ENCODE measurements around the gene IL15RA.
"Not testable (repeated sequence)": the region's sequence is repeated elsewhere in the genome, so short reads cannot be mapped to it uniquely, and the experiment has no call there.

Gene IL15RA

DNA sequence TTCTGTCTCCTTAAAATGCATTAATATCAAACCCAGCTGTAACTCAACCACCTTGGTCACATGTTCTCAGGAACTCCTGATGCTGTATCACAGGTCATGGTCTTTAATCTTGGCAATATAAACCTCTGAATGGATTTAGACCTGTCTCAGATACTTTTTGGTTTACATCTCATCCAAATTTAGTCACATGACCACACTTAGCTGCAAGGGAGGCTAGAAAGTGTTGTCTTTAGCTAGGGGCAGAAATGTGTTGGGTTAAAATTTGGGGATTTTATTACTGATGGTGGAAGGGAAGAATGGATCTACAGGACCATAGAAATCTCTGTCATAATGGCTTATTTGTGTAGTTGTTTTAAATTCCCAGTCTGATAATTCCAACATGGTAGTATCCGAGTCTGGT, 29.6 kb upstream of the IL15RA start:
- FAIRE-seq, result no peak
- DNase-seq (ENCODE audit: insufficient read length, low spot score), result no peak

DNA sequence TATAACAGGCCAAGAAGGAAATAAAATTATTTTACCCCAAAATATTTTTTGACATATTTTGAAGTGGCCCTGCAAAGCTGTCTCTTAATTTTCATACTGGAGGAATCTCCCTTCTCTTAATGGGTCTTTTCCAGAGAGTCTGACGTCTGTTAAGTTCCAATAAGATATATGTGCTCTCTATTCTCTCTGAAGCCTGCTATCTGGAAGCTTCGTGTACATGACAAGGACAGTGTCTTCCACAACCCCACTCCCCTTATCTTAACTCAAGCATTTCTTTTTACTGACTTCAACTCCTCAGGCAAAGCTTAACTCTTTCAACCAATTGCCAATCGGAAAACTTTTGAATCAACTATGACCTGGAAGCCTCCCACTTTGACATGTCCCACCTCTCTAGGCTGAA, 29.2 kb upstream of the IL15RA start:
- DNase-seq (ENCODE audit: insufficient read length, low spot score), result no peak
- no peak for FAIRE-seq

DNA sequence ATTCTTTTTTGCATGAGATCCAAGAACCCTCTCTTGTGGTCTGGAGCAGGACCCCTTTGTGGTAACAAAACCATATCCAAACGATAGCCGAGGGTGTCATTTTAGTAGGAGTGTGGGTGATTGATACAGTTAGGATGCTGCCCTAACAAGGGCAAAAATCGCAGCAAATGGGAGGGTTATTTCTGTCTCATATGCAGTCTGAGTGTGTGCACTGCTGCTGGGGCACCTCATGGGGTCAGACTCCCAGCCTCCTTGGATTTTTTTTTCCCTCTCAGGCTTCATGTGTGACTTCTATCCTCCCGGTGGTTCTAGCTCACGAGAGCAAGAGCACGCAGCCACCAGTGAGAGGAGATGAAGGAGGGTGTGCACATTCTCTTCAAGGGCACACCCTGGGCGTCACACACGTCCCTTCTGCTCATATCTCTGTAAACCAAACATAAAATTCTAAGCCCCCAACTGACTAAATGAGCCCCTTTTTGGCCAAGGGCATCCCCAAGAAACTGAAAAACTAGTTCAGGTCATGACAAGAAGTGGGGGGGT, 28.6 kb upstream of the IL15RA start:
- DNase-seq (ENCODE audit: insufficient read length, low spot score), result no peak
- FAIRE-seq, result no peak

DNA sequence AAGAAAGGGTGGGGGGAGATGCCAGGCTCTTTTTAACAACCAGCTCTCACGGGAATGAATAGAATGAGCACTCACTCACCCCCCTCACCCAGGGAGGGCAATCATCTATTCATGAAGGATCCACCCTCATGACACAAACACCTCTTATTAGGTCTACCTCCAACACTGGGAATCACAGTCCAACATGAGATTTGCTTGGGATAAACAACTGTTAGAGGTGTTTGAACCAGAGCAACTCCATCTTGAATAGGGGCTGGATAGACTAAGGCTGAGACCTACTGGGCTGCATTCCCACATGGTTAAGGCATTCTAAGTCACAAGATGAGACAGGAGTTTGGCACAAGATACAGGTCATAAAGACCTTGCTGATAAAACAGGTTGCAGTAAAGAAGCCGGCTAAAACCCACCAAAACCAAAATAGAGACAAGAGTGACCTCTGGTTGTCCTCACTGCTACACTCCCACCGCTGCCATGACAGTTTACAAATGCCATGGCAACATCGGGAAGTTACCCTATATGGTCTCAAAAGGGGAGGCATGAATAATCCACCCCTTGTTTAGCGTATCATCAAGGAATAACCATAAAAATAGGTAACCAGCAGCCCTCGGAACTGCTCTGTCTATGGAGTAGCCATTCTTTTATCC, 27.9 kb upstream of the IL15RA start:
- not testable (repeated sequence) for DNase-seq (ENCODE audit: insufficient read length, low spot score); FAIRE-seq

DNA sequence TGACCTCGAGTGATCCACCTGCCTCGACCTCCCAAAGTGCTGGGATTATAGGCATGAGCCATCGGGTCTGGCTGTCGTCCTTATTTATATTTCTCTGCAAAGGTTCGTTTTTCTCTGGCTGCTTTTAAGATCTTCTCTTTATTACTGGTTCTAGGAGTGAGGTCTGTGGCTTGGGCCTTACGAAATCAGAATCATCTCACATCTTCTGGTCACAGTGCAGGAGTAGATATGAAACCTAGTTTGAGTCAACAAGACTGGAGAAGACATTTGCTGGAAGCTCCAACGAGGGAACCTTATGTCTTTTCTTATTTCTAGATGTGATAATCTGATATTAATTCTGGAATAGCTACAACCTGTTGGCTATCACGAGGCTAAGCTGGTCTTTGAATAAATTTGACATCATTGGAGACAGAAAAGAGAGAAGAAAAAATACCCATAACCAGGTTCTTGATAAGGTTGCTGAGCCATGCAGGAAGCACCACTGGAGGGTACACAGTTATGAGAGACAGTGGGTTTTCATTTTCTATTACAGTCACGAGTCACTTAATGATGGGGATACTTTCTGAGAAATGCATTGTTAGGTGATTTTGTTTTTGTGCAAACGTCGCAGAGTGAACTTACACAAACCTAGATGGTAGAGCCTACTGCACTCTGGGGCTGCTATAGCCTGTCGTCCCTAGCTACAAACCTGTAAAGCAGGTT, 25.6 kb upstream of the IL15RA start:
- DNase-seq (ENCODE audit: insufficient read length, low spot score) (no peak), FAIRE-seq (no peak)

DNA sequence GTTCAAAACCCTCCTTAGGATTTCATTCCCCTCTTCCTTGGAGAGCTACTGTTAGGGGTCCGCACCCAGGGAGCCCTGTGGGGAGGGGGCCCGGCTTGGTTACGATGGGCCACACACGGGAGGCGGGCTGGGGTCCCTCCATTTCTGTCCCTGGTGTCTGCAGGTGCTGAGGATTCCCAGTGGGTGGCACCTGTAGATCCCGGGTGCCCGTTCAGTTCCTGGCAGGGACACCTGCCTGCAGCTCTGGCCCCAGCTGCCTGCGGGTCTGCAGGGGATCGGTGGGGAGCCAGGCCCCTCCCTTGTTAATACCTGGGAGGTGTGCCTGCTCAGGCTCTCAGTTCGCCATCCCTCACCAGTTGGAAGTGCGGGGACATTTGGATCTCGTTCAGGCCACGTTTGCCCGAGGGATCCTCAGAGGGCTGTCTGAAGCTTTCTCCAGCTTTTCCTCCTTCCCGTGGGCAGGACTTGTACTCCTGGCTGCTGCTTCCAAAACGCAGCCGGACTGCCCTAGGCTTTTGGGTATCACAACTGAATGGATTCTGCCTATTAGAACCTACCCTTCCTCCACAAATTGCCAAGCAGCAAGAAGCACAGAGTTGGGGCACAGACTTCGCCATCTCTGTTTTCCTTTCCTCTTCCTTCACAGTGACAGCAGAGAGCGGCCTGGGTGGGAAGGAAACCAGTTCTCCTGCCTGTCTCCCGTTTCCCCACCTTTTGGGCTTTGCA, 22.3 kb upstream of the IL15RA start:
- DNase-seq (ENCODE audit: insufficient read length, low spot score), result no peak
- FAIRE-seq, result no peak

DNA sequence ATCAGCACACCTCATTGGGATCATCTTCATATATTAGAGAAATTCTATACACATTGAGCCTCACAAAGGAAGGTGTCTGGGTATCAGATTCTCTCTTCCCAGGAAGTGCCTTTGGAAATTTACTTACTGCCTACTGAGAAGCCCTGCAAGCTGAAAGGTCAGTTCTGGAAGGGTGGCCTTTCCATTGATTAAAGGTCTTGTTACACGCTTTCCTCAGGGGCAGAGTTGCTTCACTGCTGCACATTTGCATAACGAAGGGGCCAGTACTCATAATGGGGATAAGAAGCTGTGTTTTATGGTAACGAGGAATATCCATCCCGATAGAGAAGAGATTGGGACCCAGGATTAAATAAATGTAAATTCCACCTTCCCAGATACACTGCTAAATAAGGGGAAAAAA, 19.4 kb upstream of the IL15RA start:
- no peak for DNase-seq (ENCODE audit: insufficient read length, low spot score)
- no peak for FAIRE-seq

DNA sequence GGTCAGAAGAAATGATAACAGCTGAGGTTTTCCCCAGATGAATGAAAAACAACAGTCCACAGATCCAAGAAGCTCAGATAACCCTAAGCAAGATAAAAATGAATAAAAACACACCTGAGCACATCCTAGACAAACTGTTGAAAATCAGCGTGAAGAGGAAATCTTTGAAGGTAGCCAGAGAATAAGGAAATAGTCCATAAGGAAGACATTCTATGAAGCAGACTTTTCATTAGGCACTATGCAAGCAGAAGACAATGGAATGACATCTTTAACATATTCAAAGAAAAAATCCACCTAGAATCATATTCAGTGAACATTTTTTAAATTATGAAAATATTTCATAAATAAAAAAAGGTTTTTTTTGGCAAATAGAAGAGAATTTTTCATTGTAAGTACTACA, 15.1 kb upstream of the IL15RA start:
- FAIRE-seq (no peak), DNase-seq (ENCODE audit: insufficient read length, low spot score) (no peak)

DNA sequence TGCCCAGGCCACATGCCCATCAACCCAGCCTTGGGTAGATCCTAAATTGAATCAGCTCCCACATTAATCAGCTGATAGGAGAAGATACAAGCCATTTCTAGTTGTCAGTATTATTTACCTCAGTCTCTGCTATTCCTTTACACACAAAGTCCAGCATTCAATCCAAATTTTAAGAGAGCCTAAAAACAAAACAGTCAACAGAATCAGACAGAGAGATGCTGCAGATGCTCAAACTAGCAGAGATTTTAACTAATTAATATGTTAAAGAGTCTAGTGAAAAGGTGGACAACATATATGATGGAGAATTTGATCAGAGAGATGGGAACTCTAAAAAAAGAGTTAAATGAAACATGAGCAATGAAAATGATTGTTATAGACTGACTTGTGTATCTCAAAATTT, 14.4 kb upstream of the IL15RA start:
- DNase-seq (ENCODE audit: insufficient read length, low spot score), result no peak
- FAIRE-seq, result no peak

DNA sequence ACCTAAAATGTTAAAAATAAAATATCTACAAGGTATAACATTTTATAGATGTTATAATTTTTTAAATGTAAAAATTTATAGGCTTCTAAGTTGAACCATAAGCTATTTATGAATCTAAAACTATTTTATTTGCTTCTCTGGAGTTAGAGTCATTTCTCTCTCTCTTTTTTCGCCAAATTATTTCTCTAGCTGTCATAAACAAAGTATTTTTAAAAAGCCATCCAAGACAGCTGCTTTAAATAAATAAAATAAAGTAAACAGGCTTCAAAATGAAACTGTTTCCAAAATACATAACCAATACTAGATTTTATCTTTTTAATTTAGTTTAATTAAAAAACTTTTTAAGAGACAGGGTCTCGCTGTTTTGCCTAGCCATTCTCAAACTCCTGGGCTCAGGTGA, 12.4 kb upstream of the IL15RA start:
- DNase-seq (ENCODE audit: insufficient read length, low spot score) (no peak), FAIRE-seq (no peak)

DNA sequence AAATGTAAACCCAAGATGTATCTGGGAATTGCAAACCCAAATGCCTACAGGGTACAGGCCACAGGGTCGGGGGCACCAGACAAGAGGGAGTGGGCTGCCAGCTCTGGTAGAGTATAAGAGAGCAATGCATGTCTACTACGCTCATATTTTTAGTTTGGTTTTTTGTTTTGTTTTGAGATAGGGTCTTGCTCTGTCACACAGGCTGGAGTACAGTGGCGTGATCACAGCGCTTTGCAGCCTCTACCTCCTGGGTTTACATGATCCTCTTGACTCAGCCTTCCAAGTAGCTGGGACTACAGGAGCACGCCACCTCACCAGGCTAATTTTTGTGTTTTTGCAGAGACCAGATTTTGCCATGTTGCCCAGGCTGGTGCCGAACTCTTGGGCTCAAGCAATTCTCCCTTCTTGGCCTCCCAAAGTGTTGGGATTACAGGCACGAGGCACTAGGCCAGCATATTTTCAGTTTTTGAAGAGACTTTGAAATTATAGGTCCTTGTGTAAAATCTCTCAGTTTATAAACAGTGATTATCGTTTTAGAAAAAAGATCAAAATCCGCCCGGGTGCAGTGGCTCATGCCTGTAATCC, 11.1 kb upstream of the IL15RA start:
- no peak for DNase-seq (ENCODE audit: insufficient read length, low spot score)
- FAIRE-seq, result no peak

DNA sequence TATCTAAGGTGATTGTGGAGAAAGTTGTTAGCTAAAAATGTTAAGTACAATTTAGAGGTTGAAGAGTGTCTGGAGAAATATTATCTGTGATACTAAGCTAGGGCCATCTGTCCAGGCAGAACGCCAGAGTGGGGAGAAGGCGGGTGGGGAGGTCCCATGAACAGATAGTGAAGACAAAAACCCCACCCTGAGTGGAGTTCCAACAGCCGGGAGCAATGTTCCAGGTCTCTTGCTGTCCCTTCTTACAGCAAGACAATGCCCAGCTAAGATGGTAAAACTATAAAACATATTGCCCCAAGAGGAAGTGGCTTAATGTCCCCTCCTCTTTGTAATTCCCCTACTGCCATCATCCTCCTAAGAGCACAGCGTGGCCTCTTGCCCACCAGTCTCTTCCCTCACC, 10.4 kb upstream of the IL15RA start:
- DNase-seq (ENCODE audit: insufficient read length, low spot score) (no peak), FAIRE-seq (no peak)

DNA sequence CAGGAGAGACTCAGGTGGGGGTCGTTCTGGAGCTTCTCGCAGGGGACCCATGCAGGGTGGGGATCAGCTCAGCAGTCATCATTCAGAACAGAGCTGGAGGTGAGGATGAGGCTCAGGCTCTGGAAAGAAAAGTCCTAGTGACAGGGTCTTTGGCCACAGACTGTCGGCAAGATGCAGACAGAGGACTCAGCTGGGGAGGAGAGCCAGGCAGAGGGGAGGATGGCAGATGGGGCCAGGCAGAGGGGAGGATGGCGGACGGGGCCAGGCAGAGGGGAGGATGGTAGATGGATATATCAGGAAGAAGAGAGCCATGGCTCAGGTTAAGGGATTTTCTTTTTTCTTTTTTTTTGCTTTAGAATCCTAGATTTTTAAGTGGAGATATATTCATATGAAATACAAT, 7.7 kb upstream of the IL15RA start:
- DNase-seq (ENCODE audit: insufficient read length, low spot score) (no peak), FAIRE-seq (no peak)

DNA sequence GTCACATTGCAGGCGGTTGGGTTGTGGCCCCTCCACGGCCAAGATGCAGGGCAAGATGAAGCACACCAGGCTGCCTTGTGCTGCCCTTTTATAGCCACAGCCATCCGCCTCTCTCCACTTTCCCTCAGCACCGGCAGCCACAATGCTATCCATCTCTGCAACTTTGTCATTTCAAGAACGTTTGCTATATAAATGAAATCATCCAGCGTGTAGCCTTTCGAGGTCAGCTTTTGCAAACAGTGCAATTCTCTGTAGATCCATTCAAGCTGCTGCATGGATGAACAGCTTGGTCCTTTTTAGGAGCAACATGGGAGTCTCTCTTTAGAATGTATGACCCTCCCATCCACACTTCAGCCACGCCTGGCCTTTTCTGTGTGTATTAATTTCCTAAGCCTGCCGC, 6.4 kb upstream of the IL15RA start:
- no peak for DNase-seq (ENCODE audit: insufficient read length, low spot score)
- FAIRE-seq, result no peak

DNA sequence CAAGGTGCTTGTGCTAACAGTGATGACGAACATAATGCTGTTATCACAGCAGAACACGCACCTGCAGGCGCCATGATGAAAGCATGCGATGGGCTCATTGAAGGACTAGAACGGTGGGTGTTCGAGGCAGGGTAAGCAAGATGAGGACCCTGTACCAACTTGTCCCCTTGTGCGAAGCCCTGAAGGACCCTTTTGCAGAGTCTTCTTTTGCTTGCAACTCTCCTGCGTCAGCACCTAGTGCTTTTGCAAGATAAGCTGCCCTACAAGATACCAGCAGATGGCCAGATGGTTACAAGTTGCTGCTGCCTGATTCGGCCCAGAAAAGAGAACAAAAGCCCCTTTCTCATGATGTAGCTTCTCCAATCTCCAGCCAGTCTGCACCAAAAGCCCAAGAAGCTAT, 4.2 kb upstream of the IL15RA start:
- FAIRE-seq (no peak), DNase-seq (ENCODE audit: insufficient read length, low spot score) (no peak)

DNA sequence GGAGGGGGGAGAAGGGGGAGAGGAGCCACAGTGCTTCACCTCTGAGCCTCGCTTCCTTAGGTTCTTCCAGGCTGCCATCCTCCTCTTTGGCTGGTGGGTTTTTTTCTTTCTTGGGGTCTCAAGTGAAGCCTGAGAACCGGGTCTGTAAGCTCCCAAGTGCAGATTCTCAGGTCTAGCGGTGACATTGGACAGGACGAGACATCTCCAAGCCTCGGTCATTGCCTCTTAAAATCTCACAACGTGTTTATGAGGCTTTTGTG, 817 bp upstream of the IL15RA start:
- FAIRE-seq (no peak), DNase-seq (ENCODE audit: insufficient read length, low spot score) (no peak)

DNA sequence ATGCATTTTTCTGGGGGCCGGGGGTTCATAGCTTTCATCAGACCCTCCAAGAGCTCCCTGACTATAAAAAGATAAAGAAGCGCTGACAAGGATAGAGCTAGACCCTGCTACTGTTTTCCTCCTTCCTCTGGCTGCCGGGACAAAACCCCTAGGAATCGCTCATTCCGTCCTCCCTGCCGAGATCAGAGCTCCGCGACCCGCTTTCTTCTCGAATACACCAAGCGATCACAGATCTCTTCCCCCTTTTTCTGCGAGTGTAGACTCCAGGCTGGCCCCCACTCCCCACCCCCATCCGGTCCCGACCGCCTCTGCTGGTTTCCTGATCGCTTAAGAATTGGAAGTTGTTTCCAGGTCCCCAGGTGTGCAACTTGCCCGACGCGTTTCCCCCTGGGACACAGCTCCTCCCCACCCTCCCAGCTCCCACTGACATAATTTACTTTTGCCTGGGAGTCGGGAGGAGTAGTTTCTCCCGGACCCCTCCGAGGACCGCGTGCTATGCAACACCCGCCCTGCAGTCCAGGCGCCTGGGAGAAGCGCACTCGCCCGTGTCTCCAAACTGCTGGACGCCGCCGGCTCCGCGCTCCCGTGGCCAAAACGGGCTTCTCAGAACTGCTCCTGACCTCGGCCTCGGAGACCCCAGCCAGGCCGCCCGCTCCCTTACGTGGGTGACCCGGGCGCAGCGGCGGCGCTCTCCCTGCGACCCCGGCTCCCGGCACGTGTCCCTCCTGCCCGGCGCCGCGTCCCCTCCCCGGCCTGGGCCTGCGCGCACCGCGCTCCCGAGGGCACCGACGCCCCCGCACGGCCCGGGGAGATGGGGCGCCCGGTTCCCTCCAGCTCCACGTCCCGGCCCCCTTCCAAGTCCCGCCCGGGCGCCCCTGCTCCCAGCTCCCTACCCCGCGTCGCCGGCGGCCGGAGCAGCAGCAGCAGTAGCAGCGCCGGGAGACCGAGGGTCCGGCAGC, 552 bp downstream of the IL15RA start:
- no peak for FAIRE-seq
- DNase-seq (ENCODE audit: insufficient read length, low spot score), result peak; percentile 41

DNA sequence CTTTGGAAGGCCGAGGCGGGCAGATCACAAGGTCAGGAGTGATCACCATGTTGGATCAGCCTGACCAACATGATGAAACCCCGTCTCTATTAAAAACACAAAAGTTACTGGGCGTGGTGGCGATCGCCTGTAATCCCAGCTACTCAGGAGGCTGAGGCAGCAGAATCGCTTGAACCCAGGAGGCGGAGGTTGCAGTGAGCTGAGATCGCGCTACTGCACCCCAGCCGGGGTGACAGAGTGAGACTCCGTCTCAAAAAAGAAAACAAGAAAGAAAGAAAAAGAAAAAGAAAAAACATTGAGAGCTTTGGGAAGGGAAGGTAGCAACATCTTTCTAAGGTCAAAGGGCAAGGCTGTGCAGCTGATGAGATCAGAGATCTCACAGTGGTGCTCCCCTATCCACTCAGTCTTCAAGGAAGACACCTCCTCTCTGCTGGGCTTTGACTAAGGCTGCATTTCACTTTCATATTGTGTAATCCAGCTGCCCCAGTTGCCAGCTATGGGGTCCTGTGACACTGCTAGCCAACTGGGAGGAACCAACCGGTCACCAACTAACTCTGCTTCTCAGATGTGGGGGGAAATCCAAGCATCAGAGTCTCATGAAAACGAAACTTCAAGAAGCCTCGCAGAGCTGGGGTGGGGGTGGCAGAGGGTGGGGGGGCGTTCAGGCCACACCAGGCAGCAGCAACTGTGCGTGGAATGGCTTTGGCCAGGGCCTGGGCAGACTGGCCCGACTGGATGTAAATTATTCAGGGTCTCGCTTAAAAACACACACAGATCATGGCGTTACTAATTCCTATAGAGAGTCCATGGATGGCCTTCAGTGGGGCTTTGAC, 1.5 kb downstream of the IL15RA start:
- FAIRE-seq (no peak), DNase-seq (ENCODE audit: insufficient read length, low spot score) (no peak)

DNA sequence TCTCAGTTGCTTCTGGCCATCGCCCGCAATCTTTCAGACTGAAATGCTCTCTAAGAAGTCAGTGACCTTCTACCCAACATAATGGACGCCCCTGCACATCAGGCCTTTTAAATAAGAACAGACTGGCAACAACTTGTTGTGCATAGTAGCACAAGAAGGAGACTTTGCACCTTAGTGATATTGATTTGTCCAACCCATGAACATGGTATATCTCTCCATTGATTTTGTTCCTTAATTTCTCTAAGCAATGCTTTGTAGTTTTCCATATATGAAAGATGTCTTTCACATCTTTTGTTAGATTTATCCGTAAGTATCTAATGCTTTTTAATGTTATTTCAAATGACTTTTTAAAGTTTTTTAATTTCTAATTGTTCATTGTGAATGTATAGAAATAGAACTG, 4.3 kb downstream of the IL15RA start:
- no peak for DNase-seq (ENCODE audit: insufficient read length, low spot score)
- FAIRE-seq, result no peak

DNA sequence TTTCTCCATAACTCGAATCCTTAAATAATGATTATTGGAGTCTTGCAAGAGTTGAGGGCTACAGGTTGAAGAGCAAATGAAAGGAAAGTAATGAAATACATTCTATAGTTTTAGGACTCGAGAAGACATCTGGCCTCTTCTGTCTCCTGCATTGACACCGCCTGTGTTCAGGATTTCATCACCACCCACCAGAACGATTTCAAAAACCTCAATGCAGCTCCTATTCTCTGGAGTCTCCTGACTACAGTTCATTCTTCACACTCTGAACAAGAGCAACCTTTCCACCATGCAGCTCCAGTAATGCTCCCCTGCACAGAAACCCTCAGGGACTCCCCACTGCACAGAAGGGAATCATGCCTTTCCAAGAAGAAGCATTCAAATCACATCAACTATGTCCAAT, 5.5 kb downstream of the IL15RA start:
- FAIRE-seq, result no peak

More for the DNA sequence above, 5.5 kb downstream of the IL15RA start:
- DNase-seq (ENCODE audit: insufficient read length, low spot score), result no peak

Measured in HTR-8/SVneo (cell line).